Endothelial cell of umbilical vein (primary cell): ENCODE results near the gene KRT78. TPM values are rescaled to one million over a fixed set of nuclear protein-coding genes. Genes with fewer than 3 reads are reported as not detected.

ENCODE experiments used
- BruUV-seq: library from RNA; stranded (reverse); fragments of 400-500 nt; replicated peaks from 2 replicates; lab custom pipeline; 2021; lab: Mats Ljungman, UMichigan
- CTCF ChIA-PET: fragments of 300-600, 350-600 bp; sonication (Branson Sonifier 250); formaldehyde crosslinking; loops from one replicate; lab custom pipeline; 2021; ENCODE audit warnings: antibody characterized with exemption, inconsistent platforms; lab: Charles Lee
- POLR2A ChIA-PET: fragments of 300-600, 350-600 bp; sonication (Branson Sonifier 250); formaldehyde crosslinking; loops from one replicate; lab custom pipeline; 2021; ENCODE audit warnings: antibody characterized with exemption, inconsistent platforms; lab: Charles Lee
- DNase-seq: peaks from one replicate; pipeline ENCODE4 v3.0.0-alpha.2; 2011; ENCODE audit warnings: low read depth, low spot score
- FAIRE-seq: peaks from 2 replicates; lab custom pipeline; 2011; peaks lifted over from hg19 to GRCh38; lab: Jason Lieb, UNC
- H2AFZ ChIP-seq: 2 replicates; pipeline ENCODE4 v1.6.0; 2012; ENCODE audit warnings: low read depth, low read length, control low read depth, inconsistent platforms
- H3K27ac ChIP-seq: 2 replicates; pipeline ENCODE4 v1.5.1; 2011; ENCODE audit warnings: low read depth, mild to moderate bottlenecking, control low read depth, low read length, moderate library complexity; ENCODE audit not compliant: insufficient read depth
- H3K27me3 ChIP-seq, 2 experiments: 2 replicates each; pipeline versions ENCODE4 v1.6.0 to v1.6.1; 2011; ENCODE audit warnings: low read length in 2 of 2, mixed read lengths in 1 of 2; ENCODE audit not compliant: control insufficient read depth in 2 of 2, insufficient read depth in 2 of 2
- H3K36me3 ChIP-seq, 2 experiments: 2 replicates in 1 of 2; 3 replicates in 1 of 2; pipeline ENCODE4 v1.5.1; 2011; ENCODE audit warnings: low read length in 2 of 2, mild to moderate bottlenecking in 1 of 2, moderate library complexity in 1 of 2; ENCODE audit not compliant: control insufficient read depth in 2 of 2, insufficient read depth in 2 of 2; ENCODE audit errors: extremely low read depth in 1 of 2
- H3K4me1 ChIP-seq: 3 replicates; pipeline ENCODE4 v1.5.1; 2011; ENCODE audit warnings: mild to moderate bottlenecking, low read length; ENCODE audit not compliant: control insufficient read depth, insufficient read depth; ENCODE audit errors: extremely low read depth
- H3K4me2 ChIP-seq: 2 replicates; pipeline ENCODE4 v1.6.1; 2011; ENCODE audit warnings: low read length, control low read depth, mixed read lengths; ENCODE audit not compliant: insufficient read depth
- H3K4me3 ChIP-seq, 3 experiments: fragments of 200-600 bp in 1 of 3; sonication (generic), shearing (Covaris generic) in 1 of 3; replicated peaks in 1 of 3; 2 replicates each; pipeline ENCODE4 v1.5.1; 2011 to 2016; ENCODE audit warnings: control low read depth in 3 of 3, low read length in 3 of 3, mild to moderate bottlenecking in 2 of 3, inconsistent platforms in 1 of 3, low read depth in 1 of 3, moderate library complexity in 1 of 3; ENCODE audit not compliant: insufficient read depth in 1 of 3
- H3K79me2 ChIP-seq: 2 replicates; pipeline ENCODE4 v1.6.0; 2012; ENCODE audit warnings: low read length, inconsistent platforms; ENCODE audit not compliant: control insufficient read depth, insufficient read depth
- H3K9ac ChIP-seq: replicated peaks from 2 replicates; pipeline ENCODE3; 2011; ENCODE audit warnings: low read length, control low read depth; ENCODE audit not compliant: insufficient read depth; ENCODE audit errors: extremely low read depth
- H3K9me1 ChIP-seq: replicated peaks from 3 replicates; pipeline ENCODE4 v1.6.0; 2011; ENCODE audit warnings: mild to moderate bottlenecking, low read length; ENCODE audit not compliant: control insufficient read depth, insufficient read depth; ENCODE audit errors: extremely low read depth
- H3K9me3 ChIP-seq: replicated peaks from 2 replicates; pipeline ENCODE4 v1.5.1; 2012; ENCODE audit warnings: low read length, inconsistent platforms; ENCODE audit not compliant: control insufficient read depth, insufficient read depth
- H4K20me1 ChIP-seq: replicated peaks from 2 replicates; pipeline ENCODE3; 2011; ENCODE audit warnings: mild to moderate bottlenecking, low read length; ENCODE audit not compliant: control insufficient read depth, insufficient read depth; ENCODE audit errors: extremely low read depth
- EZH2 ChIP-seq: IDR thresholded peaks from 2 replicates; pipeline ENCODE4 v1.6.1; 2012; ENCODE audit warnings: borderline replicate concordance, low read depth, mild to moderate bottlenecking, moderate library complexity, low read length, inconsistent platforms; ENCODE audit not compliant: severe bottlenecking
- FOS ChIP-seq: IDR thresholded peaks from 2 replicates; pipeline ENCODE4 v1.6.1; 2011; ENCODE audit warnings: mild to moderate bottlenecking, low read length, moderate library complexity, borderline replicate concordance; ENCODE audit not compliant: insufficient read depth
- GATA2 ChIP-seq: IDR thresholded peaks from 2 replicates; pipeline ENCODE4 v1.7.0; 2011; ENCODE audit warnings: low read depth, mild to moderate bottlenecking, moderate library complexity, mixed read lengths, low read length; ENCODE audit not compliant: insufficient read length, insufficient read depth
- JUN ChIP-seq: IDR thresholded peaks from 2 replicates; pipeline ENCODE4 v1.6.1; 2011; ENCODE audit warnings: borderline replicate concordance, low read depth; ENCODE audit not compliant: insufficient read length, insufficient read depth
- MYC ChIP-seq: IDR thresholded peaks from one replicate; pipeline ENCODE4 v1.6.1; 2011; ENCODE audit warnings: mild to moderate bottlenecking, low read depth, low read length
- POLR2A ChIP-seq: IDR thresholded peaks from 2 replicates; pipeline ENCODE4 v1.6.1; 2012; ENCODE audit warnings: low read depth, mild to moderate bottlenecking, control low read depth, low read length
- POLR2AphosphoS5 ChIP-seq: IDR thresholded peaks from 2 replicates; pipeline ENCODE4 v1.6.1; 2012; ENCODE audit warnings: low read depth, mild to moderate bottlenecking, control low read depth, low read length, moderate library complexity; ENCODE audit not compliant: insufficient read depth
- dilution Hi-C: fragments of 300-500 bp; cut with MboI; formaldehyde crosslinking; loops from one replicate; pipeline ENCODE4 v1.15.0; 2019; ENCODE audit warnings: low sequenced_read_pairs; ENCODE audit not compliant: extremely low pct_ligation_motif_present
- intact Hi-C: fragments of 100-400 bp; cut with micrococcal nuclease; formaldehyde crosslinking; loops from one replicate; pipeline ENCODE4 v1.10.0; 2022
- polyA plus RNA-seq, 4 experiments: library from polyadenylated mRNA; depleted of rRNA in 3 of 4; stranded (reverse) in 3 of 4; unstranded in 1 of 4; fragments of >200 nt; gene quantifications; 2 replicates each; pipeline versions ENCODE4 v1.2.1 to v1.2.3, GENCODE V29; 2011 to 2012; ENCODE audit warnings: missing spikeins in 1 of 4
- total RNA-seq: library from RNA; stranded (reverse); gene quantifications from 2 replicates; pipeline ENCODE4 v1.2.3, GENCODE V29; 2021
- TF ChIP-seq, protein P1 (sequence below): IDR thresholded peaks from 2 replicates; pipeline ENCODE4 v1.6.1; 2011; ENCODE audit not compliant: insufficient read depth, insufficient read length
- TF ChIP-seq, protein P2 (sequence below), 2 donors: IDR thresholded peaks; 1 replicate in 1 of 2; 2 replicates in 1 of 2; pipeline ENCODE4 v1.5.1; 2011; ENCODE audit warnings: low read length in 2 of 2, mild to moderate bottlenecking in 2 of 2, moderate library complexity in 2 of 2, control low read depth in 1 of 2, inconsistent platforms in 1 of 2, low read depth in 1 of 2; ENCODE audit not compliant: insufficient read depth in 1 of 2; ENCODE audit errors: extremely low read depth in 1 of 2

KRT78 gene
- total and polyA plus RNA-seq, 2 donors (not counting 3 experiments of a cell fraction or from before 2014, with no cell fraction given), result not detected

- POLR2A ChIA-PET, result no interaction called here
Measured at GRCh38 chr12:52839436-52840105, 9.2 kb downstream of the KRT78 start.

More at GRCh38 chr12:52839436-52840105, 9.2 kb downstream of the KRT78 start:
- DNase-seq (no peak), FAIRE-seq (no peak)
- Histone ChIP-seq H3K4me3 (no peak overlapping the region), H3K79me2 (no peaks in the 10 kb centered on the region), H3K4me2 (no peak overlapping the region), H3K27me3 (no peaks in the 10 kb centered on the region), H3K27ac (no peak overlapping the region), H4K20me1 (no peaks in the 10 kb centered on the region), H3K9me1 (no peaks in the 10 kb centered on the region), H3K9ac (no peak overlapping the region), H2AFZ (no peak overlapping the region), H3K4me1 (peaks cover 4% of the 10 kb centered on the region), H3K36me3 (no peaks in the 10 kb centered on the region), H3K9me3 (no peaks in the 10 kb centered on the region)
- dilution Hi-C loops (no loop called here), intact Hi-C loops (no loop called here)
- TF ChIP-seq MYC (no peak), GATA2 (no peak), POLR2AphosphoS5 (no peak), JUN (no peak), POLR2A (no peak), EZH2 (no peak), FOS (no peak)
- TF ChIP-seq, protein P1, sequence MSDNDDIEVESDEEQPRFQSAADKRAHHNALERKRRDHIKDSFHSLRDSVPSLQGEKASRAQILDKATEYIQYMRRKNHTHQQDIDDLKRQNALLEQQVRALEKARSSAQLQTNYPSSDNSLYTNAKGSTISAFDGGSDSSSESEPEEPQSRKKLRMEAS, result no peak
- TF ChIP-seq, protein P2, sequence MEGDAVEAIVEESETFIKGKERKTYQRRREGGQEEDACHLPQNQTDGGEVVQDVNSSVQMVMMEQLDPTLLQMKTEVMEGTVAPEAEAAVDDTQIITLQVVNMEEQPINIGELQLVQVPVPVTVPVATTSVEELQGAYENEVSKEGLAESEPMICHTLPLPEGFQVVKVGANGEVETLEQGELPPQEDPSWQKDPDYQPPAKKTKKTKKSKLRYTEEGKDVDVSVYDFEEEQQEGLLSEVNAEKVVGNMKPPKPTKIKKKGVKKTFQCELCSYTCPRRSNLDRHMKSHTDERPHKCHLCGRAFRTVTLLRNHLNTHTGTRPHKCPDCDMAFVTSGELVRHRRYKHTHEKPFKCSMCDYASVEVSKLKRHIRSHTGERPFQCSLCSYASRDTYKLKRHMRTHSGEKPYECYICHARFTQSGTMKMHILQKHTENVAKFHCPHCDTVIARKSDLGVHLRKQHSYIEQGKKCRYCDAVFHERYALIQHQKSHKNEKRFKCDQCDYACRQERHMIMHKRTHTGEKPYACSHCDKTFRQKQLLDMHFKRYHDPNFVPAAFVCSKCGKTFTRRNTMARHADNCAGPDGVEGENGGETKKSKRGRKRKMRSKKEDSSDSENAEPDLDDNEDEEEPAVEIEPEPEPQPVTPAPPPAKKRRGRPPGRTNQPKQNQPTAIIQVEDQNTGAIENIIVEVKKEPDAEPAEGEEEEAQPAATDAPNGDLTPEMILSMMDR (IDR thresholded peaks at IDR 0.05; ENCODE audit: extremely low read depth in 1 of 2, insufficient read depth in 1 of 2, low read depth in 1 of 2, low read length in 2 of 2), result no peak
- CTCF ChIA-PET, result interaction anchor here (0.8 to 2.3 kb wide), 3 partner anchors 16 to 31 kb away, joined by 3 to 10 read pairs (median 6); no protein-coding TSS in a partner anchor
- BruUV-seq, result no TSS peak
